ENCODE data around the gene SPOP.

Gene SPOP

DNA sequence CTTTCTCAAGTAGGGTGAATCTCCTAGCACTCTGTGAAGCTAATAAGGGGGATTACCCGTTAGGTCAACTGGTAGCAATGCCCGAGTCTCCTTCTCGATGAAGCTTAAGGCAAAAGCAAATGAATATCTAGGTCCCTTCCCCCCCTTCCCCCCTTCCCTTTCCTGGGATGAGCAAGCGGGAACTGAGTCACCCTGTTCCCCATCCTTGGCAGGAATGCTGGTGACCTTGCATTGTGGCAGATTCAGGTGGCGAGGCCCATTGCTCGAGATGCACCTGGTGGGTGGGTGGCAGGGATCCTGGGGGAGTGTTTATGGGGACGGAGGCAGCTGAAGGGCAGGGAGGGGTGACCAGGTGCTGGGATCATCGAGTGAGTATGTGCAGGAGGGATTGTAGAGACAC lies 95.1 kb downstream of the SPOP start:
- DNase-seq, result no peak

- no peak for DNase-seq
Observed at GRCh38 chr17:49582055-49582722, 95.7 kb downstream of the SPOP start.

DNA sequence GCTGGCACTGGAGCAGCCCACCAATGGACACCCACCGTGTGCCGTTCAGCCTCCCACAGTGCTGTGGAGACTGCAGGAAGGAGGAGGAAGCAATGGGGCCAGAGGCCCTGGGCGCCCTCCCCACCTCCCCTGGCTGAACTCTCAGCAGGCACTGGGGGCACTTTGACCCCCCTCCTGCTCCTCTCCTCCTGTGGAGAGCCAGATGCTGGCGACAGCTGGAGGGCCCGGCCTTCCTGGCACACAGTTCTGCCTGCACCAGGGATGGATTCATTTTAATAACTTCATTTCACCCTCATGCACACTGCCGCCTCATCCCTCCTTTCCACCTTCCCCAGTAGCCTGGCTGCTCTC lies 96.3 kb downstream of the SPOP start:
- DNase-seq, result no peak

DNA sequence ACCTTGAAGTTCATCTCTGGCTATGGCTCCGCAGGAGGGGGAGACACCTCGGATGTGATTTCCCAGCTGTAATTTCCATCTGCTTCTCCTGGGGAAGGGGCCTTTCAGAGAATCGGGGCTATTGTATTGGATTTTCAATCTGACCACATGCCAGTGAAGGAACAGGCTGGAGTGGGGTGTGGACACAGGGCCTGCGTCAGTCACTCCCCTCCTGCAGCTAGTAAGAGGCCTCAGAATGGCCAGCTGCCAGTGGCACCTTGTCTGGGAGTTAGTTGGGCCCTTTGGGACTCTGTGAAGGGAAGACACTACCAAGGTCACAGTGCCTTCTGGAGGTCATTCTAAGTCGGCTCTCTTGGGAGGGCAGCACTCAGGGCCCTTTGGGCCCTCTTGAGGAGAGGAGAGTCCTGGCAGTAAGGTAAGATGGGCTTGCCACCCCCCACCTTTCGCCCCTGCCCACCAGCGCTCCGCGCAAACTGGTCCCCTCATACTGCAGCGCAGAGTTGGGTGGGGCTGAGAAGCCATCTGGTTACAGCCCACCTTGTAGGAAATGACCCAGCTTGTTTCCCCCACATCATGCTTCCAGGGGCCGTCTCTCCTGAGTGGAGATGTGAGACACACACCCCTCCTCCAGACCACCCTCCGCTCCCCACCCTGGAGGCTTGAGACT lies 96.8 kb downstream of the SPOP start:
- no peak for DNase-seq

- no peak for DNase-seq
Observed at GRCh38 chr17:49580055-49580721, 97.7 kb downstream of the SPOP start.

DNA sequence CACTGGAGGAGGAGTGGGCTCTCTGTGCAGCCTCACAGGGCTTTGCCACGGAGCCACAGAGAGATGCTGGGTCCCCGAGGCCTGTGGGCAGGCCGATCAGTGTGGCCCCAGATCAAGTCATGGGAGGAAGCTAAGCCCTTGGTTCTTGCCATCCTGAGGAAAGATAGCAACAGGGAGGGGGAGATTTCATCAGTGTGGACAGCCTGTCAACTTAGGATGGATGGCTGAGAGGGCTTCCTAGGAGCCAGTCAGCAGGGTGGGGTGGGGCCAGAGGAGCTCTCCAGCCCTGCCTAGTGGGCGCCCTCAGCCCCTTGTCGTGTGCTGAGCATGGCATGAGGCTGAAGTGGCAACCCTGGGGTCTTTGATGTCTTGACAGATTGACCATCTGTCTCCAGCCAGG lies 98.4 kb downstream of the SPOP start:
- no peak for DNase-seq

GRCh38 chr17:49578952-49579500 lies 98.9 kb downstream of the SPOP start:
- no peak for DNase-seq

DNA sequence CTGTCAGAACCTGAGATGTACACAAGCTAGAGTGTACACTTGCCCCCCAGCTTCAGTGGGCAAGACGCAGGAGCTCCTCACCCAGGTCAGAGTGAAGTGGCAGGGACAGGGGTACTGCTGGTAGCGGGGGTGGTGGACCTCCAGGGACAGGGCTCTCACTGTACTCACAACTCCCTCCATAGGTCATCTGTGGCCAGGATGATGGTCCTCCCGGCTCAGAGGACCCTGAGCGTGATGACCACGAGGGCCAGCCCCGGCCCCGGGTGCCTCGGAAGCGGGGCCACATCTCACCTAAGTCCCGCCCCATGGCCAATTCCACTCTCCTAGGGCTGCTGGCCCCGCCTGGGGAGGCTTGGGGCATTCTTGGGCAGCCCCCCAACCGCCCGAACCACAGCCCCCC lies 99.5 kb downstream of the SPOP start:
- DNase-seq, result no peak

- DNase-seq, result no peak
Observed at GRCh38 chr17:49577963-49578362, 99.9 kb downstream of the SPOP start.

DNA sequence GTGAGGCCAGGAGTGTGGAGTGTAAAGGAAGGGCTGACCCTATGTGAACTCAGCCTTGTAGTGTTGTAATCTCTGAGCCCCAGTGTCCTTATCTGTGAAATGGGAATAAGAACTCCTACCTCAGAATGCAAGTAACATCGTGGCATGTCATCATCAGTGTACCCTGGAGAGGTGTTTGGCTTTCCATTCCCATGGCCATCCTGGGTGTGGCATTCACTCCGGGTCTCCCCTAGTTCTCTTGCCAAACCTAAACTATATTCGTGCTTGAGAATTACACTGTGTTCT lies 100.3 kb downstream of the SPOP start:
- no peak for DNase-seq

GRCh38 chr17:49576917-49577649 lies 100.8 kb downstream of the SPOP start:
- no peak for DNase-seq

DNA sequence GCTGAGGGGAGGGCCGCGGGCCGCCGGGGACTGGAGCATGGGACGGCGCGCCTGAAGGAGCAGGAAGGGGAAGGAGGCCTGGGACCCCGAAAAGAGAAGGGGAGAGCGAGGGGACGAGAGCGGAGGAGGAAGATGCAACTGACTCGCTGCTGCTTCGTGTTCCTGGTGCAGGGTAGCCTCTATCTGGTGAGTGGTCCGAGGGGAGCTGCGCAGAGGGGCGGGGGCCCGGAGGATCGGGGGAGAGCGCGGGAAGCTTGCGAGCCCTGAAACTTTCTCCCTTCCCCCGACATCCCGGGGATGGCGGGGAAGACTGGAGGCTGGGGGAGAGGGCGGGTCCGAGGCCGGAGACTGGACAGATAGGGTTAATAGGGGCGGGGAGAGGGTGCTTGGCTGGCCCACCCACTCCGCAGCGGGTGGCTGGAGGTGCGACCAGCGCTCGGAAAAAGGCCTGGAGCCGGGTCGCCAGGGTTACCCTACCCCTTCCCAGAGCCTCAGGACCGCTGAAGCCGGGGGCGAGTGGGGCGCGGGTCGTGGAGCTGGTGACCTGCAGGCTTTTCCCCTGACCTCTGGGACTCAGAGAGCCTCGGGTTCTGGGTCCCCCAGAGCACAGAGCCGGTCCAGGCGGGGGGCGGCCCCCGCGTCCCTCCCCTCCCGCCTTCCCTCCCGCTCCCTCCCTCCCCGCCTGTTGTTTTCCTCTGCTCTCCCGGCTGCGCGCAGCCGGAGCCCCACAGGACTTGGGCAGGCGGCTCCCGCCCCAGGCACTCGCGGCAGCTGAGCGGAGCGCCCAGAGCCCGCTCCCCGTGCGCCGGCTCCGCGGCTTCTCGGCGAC lies 101.6 kb downstream of the SPOP start:
- DNase-seq, result no peak

- no peak for DNase-seq
Observed at GRCh38 chr17:49575679-49576087, 102.2 kb downstream of the SPOP start, which contains the start of gene NXPH3. Gene NXPH3, plus strand, starts transcription at chr17:49575871. Its CDS starts 349 bp downstream, at chr17:49576220.

- DNase-seq, result no peak
Observed at GRCh38 chr17:49574945-49575678, 102.8 kb downstream of the SPOP start.

- no peak for DNase-seq
Observed at GRCh38 chr17:49574323-49574781, 103.5 kb downstream of the SPOP start.

DNA sequence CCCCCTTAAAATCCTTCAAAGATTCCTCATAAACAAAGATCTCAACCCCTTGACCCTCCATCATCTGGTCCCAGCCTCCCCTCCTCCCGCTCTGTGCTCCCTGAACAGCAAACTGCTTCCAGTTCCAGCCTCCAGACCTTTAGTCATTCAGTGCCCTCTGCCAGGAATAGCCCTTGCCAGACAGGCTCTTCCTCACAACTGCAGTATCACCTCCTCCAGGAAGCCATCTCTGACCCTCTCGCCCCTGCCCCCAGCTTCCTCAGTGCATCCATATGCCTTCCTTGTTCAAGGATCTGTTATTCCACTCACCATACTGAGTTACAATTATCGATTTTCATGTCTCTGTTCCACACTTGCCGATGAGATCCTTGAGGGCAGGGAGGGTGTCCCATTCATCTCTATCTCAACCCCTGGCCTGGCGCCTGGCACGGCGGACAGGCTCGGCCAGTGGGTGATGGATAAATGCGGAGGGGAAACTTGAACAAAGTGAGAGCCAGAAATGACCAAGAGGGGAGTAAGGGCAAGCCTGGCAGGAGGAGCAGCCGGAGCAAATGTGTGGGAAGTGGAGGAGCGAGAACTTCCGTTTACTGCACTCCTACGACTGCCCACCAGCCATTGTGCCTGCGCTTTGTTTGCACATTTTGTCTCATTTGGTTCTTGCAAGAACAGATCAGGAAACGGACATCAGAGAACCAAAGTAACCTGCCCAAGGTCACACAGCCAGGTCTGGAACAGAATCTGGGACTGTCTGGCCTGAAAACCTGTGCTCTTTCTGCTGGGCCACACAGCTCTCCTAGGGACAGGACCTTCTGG lies 104.2 kb downstream of the SPOP start:
- no peak for DNase-seq

DNA sequence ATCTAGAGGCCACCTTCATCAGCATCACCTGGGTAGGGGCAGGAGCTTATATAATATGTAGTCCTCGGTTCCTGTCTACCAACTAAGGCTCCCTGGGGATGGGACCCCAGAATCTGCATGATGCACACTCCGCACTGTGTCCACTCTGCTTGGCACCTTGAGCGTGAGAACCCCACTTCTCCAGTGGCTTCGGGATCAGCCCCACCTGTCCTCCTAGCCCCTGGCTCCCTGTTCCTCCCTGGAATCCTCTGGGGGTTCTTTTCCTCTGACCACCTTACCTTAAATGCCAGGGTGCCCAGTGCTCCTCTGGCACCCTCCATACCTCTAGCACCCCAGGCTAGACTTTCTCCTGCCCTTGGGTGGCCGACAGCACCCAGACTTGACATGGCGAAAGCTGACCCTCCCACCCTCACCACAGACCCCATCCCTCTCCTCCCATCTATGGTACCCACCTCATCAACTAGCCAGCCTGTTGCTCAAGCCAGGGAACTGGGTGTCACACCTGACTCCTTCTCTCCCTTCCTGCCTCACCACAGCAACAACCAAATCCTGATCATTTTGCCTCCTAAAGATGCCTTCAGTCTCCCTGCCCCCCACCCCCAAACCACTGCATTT lies 105.0 kb downstream of the SPOP start:
- no peak for DNase-seq

DNA sequence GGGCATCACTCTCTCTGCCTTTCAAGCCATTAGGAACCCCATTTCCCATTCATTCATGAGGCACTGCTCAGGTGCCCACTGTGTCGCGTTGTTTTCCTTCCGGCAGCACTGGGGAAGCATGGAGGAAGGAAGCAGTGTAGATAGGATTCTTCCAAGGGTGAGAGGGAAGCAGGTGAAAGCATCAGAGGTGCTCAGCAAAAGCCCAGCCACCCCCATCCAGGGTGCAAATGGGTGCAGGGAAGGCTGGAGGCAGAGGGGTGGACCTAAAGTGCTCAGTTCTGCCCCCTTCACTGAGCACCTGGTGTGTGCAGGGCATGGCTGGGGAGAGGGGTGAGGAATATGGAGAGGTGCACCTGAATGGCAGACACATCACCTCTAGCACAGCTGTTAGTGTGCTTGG lies 105.7 kb downstream of the SPOP start:
- DNase-seq, result no peak

DNA sequence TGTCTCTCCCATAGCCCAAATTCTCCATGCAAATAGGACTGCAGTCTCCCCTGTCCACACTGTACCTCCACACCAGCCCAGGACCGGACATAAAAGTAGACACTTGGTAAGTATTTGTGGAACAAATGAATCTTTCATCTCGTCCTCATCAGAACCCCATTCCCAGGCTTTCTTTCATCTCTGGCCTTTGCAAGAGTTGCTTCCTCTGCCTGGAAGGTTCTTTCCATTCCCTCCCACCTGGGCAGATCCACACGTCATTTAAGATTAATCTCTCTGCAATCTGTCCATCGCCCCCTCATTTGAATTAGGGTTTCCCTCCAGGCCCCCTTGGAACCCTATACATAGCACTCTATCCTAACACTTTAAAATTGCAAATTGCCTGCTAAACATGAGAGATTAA lies 106.1 kb downstream of the SPOP start:
- no peak for DNase-seq

DNA sequence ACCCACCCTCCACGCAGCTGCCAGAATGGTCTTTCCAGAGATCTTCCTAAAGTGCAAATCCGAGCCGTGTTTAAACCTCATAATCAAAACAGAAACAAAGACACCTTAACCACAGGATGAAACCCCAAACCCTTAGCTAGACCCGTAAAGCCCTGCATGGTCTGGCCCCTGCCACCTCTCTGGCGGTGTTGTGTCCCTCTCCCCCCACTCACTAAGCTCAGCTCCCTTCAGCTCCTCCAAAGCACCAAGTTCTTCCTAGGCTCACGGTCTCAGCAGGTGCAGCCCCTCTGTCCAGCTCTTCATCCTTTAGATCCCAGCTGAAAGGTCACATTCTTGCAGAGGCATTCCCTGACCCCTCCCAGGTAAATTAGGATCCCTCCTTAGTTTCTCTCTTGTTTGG lies 106.6 kb downstream of the SPOP start:
- no peak for DNase-seq
